ENCODE data around the gene ENTPD6.

The ENTPD6 gene

GRCh38 chr20:25220810-25221591 lies 25.5 kb downstream of the ENTPD6 start:
- Histone ChIP-seq H3F3A (ENCODE audit: control insufficient read depth, insufficient read depth) (no peaks in the 10 kb centered on the region), H3K9me2 (replicated peaks; ENCODE audit: control insufficient read depth, low read length) (no peaks in the 10 kb centered on the region), H3K27me3 (ENCODE audit: control insufficient read depth, low read length) (no peaks in the 10 kb centered on the region), H3K27ac (ENCODE audit: low read depth, low read length) (no peak overlapping the region), H3K36me3 (ENCODE audit: control insufficient read depth, low read length) (peaks cover under 1% of the 10 kb centered on the region; the same call in 1 of the 2 replicates), H4K20me1 (ENCODE audit: control insufficient read depth, insufficient read depth, low read depth, low read length) (peaks cover 2% of the 10 kb centered on the region; the same call in 1 of the 2 replicates), H3K79me2 (ENCODE audit: control insufficient read depth, low read length) (no peaks in the 10 kb centered on the region), H3K4me3 (ENCODE audit: low read length) (no peak overlapping the region), H3K4me2 (ENCODE audit: low read length) (no peak overlapping the region), H3K9me3 (ENCODE audit: control insufficient read depth, insufficient read depth, low read length) (no peaks in the 10 kb centered on the region), H3K4me1 (ENCODE audit: control insufficient read depth, low read length) (peaks cover 10% of the 10 kb centered on the region; the same call in 1 of the 2 replicates)
- TF ChIP-seq, protein P1, sequence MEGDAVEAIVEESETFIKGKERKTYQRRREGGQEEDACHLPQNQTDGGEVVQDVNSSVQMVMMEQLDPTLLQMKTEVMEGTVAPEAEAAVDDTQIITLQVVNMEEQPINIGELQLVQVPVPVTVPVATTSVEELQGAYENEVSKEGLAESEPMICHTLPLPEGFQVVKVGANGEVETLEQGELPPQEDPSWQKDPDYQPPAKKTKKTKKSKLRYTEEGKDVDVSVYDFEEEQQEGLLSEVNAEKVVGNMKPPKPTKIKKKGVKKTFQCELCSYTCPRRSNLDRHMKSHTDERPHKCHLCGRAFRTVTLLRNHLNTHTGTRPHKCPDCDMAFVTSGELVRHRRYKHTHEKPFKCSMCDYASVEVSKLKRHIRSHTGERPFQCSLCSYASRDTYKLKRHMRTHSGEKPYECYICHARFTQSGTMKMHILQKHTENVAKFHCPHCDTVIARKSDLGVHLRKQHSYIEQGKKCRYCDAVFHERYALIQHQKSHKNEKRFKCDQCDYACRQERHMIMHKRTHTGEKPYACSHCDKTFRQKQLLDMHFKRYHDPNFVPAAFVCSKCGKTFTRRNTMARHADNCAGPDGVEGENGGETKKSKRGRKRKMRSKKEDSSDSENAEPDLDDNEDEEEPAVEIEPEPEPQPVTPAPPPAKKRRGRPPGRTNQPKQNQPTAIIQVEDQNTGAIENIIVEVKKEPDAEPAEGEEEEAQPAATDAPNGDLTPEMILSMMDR (IDR thresholded peaks at IDR 0.05; ENCODE audit: low read depth, low read length, poor library complexity, severe bottlenecking) = no peak
- TF ChIP-seq EZH2phosphoT487 (IDR thresholded peaks at IDR 0.05; ENCODE audit: borderline replicate concordance, low read length) = no peak

- H3K4me2 ChIP-seq (ENCODE audit: low read length) = no peak overlapping the region
- H4K20me1 ChIP-seq (ENCODE audit: control insufficient read depth, insufficient read depth, low read depth, low read length) = peaks cover 6% of the 10 kb centered on the region; the same call in 1 of the 2 replicates
- TF ChIP-seq, protein P1 (IDR thresholded peaks at IDR 0.05; ENCODE audit: low read depth, low read length, poor library complexity, severe bottlenecking) = no peak
- no peak for TF ChIP-seq EZH2phosphoT487 (IDR thresholded peaks at IDR 0.05; ENCODE audit: borderline replicate concordance, low read length)
- H3K9me2 ChIP-seq (replicated peaks; ENCODE audit: control insufficient read depth, low read length) = no peaks in the 10 kb centered on the region
- no peaks in the 10 kb centered on the region for H3K36me3 ChIP-seq (ENCODE audit: control insufficient read depth, low read length)
- no peaks in the 10 kb centered on the region for H3K9me3 ChIP-seq (ENCODE audit: control insufficient read depth, insufficient read depth, low read length)
- no peaks in the 10 kb centered on the region for H3K79me2 ChIP-seq (ENCODE audit: control insufficient read depth, low read length)
- H3F3A ChIP-seq (ENCODE audit: control insufficient read depth, insufficient read depth) = no peaks in the 10 kb centered on the region
- H3K4me3 ChIP-seq (ENCODE audit: low read length) = no peak overlapping the region
- peaks cover 10% of the 10 kb centered on the region; the same call in 1 of the 2 replicates for H3K4me1 ChIP-seq (ENCODE audit: control insufficient read depth, low read length)
- no peak overlapping the region for H3K27ac ChIP-seq (ENCODE audit: low read depth, low read length)
- no peaks in the 10 kb centered on the region for H3K27me3 ChIP-seq (ENCODE audit: control insufficient read depth, low read length)
These were observed 26.3 kb downstream of the ENTPD6 start for GRCh38 chr20:25221592-25222460.

GRCh38 chr20:25222461-25223178 lies 27.1 kb downstream of the ENTPD6 start:
- Histone ChIP-seq H3K9me3 (ENCODE audit: control insufficient read depth, insufficient read depth, low read length) (no peaks in the 10 kb centered on the region), H3K79me2 (ENCODE audit: control insufficient read depth, low read length) (no peaks in the 10 kb centered on the region), H3K4me3 (ENCODE audit: low read length) (no peak overlapping the region), H3K4me2 (ENCODE audit: low read length) (no peak overlapping the region), H3K9me2 (replicated peaks; ENCODE audit: control insufficient read depth, low read length) (no peaks in the 10 kb centered on the region), H3K27ac (ENCODE audit: low read depth, low read length) (no peak overlapping the region), H3K36me3 (ENCODE audit: control insufficient read depth, low read length) (no peaks in the 10 kb centered on the region), H4K20me1 (ENCODE audit: control insufficient read depth, insufficient read depth, low read depth, low read length) (peaks cover 6% of the 10 kb centered on the region; the same call in 1 of the 2 replicates), H3F3A (ENCODE audit: control insufficient read depth, insufficient read depth) (0 out of 2 replicates have a peak, but pooled peaks cover under 1% of the 10 kb centered on the region), H3K4me1 (ENCODE audit: control insufficient read depth, low read length) (peaks cover 10% of the 10 kb centered on the region; the same call in 1 of the 2 replicates), H3K27me3 (ENCODE audit: control insufficient read depth, low read length) (no peaks in the 10 kb centered on the region)
- TF ChIP-seq EZH2phosphoT487 (IDR thresholded peaks at IDR 0.05; ENCODE audit: borderline replicate concordance, low read length) = no peak
- TF ChIP-seq, protein P1 (IDR thresholded peaks at IDR 0.05; ENCODE audit: low read depth, low read length, poor library complexity, severe bottlenecking) = no peak

All from DOHH2 (cell line).